Retinal pigment epithelial cell (primary cell): ENCODE results near the gene ZDHHC22.

Source experiments
- DNase-seq: peaks from one replicate; pipeline ENCODE4 v3.0.0-alpha.2; 2010; ENCODE audit warnings: low read depth
- H3K4me3 ChIP-seq: 2 replicates; pipeline ENCODE4 v1.5.1; 2011; ENCODE audit warnings: mild to moderate bottlenecking, low read length, control low read depth, moderate library complexity
- TF ChIP-seq, protein P1 (sequence below): conservative IDR thresholded peaks from 2 replicates; pipeline ENCODE4 v1.5.1; 2011; ENCODE audit warnings: low read depth, low read length, control low read depth, inconsistent platforms

Gene ZDHHC22

DNA sequence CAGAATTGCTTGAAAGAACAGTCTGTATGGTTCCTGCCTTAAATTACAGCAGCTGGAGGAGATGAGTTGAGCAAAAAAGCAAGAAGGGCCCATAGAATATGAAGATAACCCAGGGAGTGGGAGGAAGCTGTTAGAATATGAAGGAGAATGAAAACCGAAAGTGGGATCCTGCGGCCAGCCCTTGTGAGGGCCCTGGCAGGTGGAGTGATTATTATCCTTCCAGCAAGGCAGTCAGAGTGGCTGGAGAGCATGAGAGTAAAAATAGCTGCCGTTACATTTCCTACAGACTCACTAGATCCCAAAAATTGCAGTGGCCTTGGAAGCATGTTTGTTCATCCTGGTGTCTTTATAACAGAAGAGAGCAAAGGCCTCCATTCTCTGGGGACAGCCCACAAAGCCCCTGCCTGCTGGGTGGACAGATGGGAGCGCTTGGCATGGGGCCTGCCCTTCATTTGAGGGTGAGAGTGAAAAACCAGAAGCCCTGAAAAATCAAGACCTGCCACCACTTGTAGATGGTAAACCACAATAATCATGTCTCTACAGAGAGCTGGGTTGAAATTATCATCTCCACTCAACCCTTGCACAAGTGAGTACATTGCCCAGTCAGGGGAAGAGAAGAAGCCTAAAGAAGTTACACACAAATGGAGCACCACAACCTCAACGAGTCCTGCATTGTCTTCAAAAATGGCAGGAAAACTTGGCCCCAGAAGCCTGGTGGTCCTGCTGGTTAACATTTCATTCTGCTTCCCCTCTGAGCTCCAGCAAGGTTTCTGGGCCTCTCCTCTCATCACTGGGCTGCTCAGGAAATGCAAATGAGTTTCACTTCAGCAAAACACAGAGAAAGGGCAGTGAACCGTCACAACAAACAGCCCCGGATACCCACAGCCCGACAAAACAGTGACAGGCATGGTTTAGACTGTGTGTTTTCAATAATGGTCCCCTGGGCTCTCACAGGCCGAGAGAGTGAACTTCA lies 20.5 kb downstream of the ZDHHC22 start:
- TF ChIP-seq, protein P1, sequence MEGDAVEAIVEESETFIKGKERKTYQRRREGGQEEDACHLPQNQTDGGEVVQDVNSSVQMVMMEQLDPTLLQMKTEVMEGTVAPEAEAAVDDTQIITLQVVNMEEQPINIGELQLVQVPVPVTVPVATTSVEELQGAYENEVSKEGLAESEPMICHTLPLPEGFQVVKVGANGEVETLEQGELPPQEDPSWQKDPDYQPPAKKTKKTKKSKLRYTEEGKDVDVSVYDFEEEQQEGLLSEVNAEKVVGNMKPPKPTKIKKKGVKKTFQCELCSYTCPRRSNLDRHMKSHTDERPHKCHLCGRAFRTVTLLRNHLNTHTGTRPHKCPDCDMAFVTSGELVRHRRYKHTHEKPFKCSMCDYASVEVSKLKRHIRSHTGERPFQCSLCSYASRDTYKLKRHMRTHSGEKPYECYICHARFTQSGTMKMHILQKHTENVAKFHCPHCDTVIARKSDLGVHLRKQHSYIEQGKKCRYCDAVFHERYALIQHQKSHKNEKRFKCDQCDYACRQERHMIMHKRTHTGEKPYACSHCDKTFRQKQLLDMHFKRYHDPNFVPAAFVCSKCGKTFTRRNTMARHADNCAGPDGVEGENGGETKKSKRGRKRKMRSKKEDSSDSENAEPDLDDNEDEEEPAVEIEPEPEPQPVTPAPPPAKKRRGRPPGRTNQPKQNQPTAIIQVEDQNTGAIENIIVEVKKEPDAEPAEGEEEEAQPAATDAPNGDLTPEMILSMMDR, result no peak
- H3K4me3 ChIP-seq, result no peak overlapping the region
- no peak for DNase-seq

DNA sequence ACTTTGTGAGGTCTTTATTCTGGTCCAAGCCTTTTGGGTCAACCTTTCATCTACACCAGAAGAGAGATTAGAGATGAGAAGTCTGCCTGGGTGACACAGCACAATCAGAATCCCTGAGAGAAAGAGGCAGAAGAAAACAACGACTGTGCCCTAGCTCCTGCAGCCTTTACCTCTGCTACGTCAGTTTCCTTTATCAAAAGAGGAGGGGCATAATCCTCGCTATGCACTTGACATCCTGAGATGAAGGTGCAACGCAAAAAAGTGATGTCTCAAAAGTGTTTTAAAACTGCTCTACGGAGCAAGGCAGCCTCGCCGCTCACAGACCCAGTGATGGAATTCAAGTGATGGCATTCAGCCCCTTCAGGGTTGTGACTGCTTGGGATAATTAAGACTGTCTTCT lies 21.7 kb downstream of the ZDHHC22 start:
- TF ChIP-seq, protein P1, result no peak
- H3K4me3 ChIP-seq, result no peak overlapping the region
- no peak for DNase-seq

DNA sequence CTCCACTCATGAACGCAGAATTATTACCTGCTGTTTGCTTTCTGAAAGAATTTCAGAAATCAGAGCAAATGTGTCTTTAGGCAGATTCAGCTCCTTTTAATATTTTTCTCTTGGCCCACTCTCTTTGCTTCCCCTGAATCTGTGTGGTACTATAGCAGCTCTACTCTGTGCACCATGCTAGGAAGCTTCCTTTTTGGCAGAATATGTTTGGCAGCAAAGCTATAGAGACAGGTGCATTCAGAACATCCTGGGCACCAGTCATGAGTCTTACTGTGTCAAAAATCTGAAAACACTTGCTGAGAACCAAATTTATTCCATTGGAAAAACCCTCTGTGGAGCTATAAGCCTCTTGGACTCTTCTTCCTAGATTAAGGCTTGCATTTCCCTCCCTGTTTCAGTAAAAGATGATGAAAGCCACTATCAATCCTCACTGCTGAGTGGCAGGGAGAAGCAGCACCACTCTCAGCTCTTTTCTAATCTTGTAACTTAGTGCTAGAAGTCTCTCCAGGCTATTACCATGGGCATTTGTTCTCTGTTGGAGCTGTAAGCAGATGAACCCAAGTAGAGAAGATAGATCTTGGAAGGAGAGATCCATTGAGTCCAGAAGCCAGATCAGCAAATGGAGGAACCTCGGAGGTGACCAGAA lies 25.3 kb downstream of the ZDHHC22 start:
- TF ChIP-seq, protein P1, result no peak
- H3K4me3 ChIP-seq, result no peak overlapping the region
- DNase-seq, result no peak

GRCh38 chr14:77114609-77115008 lies 27.0 kb downstream of the ZDHHC22 start:
- no peak overlapping the region for H3K4me3 ChIP-seq
- TF ChIP-seq, protein P1, result no peak
- DNase-seq, result no peak

GRCh38 chr14:77113644-77114043 lies 27.9 kb downstream of the ZDHHC22 start:
- no peak for DNase-seq
- no peak overlapping the region for H3K4me3 ChIP-seq
- TF ChIP-seq, protein P1, result no peak

DNA sequence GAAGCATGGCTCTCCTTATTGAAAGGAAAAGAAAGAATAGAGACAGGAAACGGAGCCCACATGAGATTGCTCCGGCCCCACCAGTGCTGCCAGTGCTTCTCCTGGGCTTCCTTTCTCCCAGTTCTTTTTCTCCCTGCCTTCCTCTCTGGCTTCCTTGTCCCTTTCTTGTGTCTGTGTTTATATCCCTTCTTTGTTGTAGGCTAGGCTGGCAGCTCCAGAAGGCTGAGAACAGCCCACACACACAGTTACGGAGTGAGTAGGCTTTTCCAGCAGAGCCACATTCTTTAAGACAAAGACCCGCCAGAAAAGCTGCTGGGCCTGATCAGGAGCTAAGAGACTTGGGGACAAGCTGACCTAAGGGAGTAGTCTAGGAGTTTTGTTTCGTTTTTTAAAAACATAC lies 30.6 kb downstream of the ZDHHC22 start:
- no peak overlapping the region for H3K4me3 ChIP-seq
- no peak for DNase-seq
- TF ChIP-seq, protein P1, result no peak
